ENCODE data around the gene EVPL.

GRCh38 chr17:76050538-76051467 lies 23.7 kb upstream of the EVPL start:
- TF ChIP-seq CTCF (IDR thresholded peaks at IDR 0.05; ENCODE audit: low read depth, low read length) (no peak), POLR2A (IDR thresholded peaks at IDR 0.05; ENCODE audit: extremely low read depth, insufficient read length) (no peak), MYC (IDR thresholded peaks at IDR 0.05; ENCODE audit: low read depth, low read length) (no peak), MAX (IDR thresholded peaks at IDR 0.05; ENCODE audit: low read depth, low read length) (no peak)

All from NB4 (cell line).